Lower leg skin (tissue), 4 donors: Measurements from ENCODE around the gene NADK. TPM values are rescaled to one million over a fixed set of nuclear protein-coding genes. Genes with fewer than 3 reads are reported as not detected.

Experiments
- DNase-seq, 2 donors: peaks; one replicate each; pipeline ENCODE4 v3.0.0-alpha.2; 2019; ENCODE audit warnings: low spot score in 2 of 2
- H3K4me3 ChIP-seq: fragments of 200-600 bp; sonication (generic); 2 replicates; pipeline ENCODE4 v1.5.1; 2017; ENCODE audit warnings: mild to moderate bottlenecking, low read depth; ENCODE audit not compliant: poor library complexity, severe bottlenecking
- CTCF ChIP-seq, 3 donors: fragments of 450-650 bp; IDR thresholded peaks; one replicate each; pipeline ENCODE4 v1.5.1; 2016; ENCODE audit warnings: antibody characterized with exemption in 3 of 3, mild to moderate bottlenecking in 3 of 3, moderate library complexity in 2 of 3
- POLR2A ChIP-seq, 2 donors: fragments of 450-650 bp; IDR thresholded peaks; one replicate each; pipeline ENCODE4 v1.6.1; 2016 to 2017; ENCODE audit warnings: antibody characterized with exemption in 2 of 2, mild to moderate bottlenecking in 1 of 2, moderate library complexity in 1 of 2
- WGBS, 2 donors: methylation state at CpG; one replicate each; pipeline ENCODE4 v1.1.5; 2018; 5-methylcytosine and 5-hydroxymethylcytosine counted together
- intact Hi-C: fragments of 100-400 bp; cut with DNase I; formaldehyde crosslinking; loops from one replicate; pipeline ENCODE4 v1.15.0; 2023; ENCODE audit warnings: low total_unique reads
- total RNA-seq, 4 donors: library from RNA; depleted of rRNA; stranded (reverse); fragments of >200 nt; gene quantifications; one replicate each; pipeline ENCODE4 v1.1.0, GENCODE V29; 2016

Gene NADK
- total RNA-seq, 4 donors from 2014 or later, result 45.4 to 58.0 (median 54.2) TPM

GRCh38 chr1:1817221-1817620, 39.0 kb upstream of the NADK start:
- TF ChIP-seq POLR2A (IDR thresholded peaks at IDR 0.05), result no peak
- no peak for TF ChIP-seq CTCF (IDR thresholded peaks at IDR 0.05)
- no peak overlapping the region for H3K4me3 ChIP-seq
- intact Hi-C loops, result no loop called here
- WGBS, 2 donors, result 82% methylated on average over 3 of the region's 3 CpGs
- DNase-seq, result no peak

- intact Hi-C loops, result no loop called here
- WGBS, 2 donors, result 89 to 93% methylated on average over 14 of the region's 14 CpGs
- DNase-seq, result no peak
- TF ChIP-seq POLR2A (IDR thresholded peaks at IDR 0.05) (no peak), CTCF (IDR thresholded peaks at IDR 0.05) (no peak)
- H3K4me3 ChIP-seq, result no peak overlapping the region
Measured at GRCh38 chr1:1815606-1816281, 37.5 kb upstream of the NADK start.

GRCh38 chr1:1809489-1809888, 31.2 kb upstream of the NADK start:
- no peak overlapping the region for H3K4me3 ChIP-seq
- no peak for DNase-seq
- 88 to 94% methylated on average over 6 of the region's 6 CpGs for WGBS, 2 donors
- intact Hi-C loops, result no loop called here
- no peak for TF ChIP-seq CTCF (IDR thresholded peaks at IDR 0.05)
- TF ChIP-seq POLR2A (IDR thresholded peaks at IDR 0.05), result no peak

GRCh38 chr1:1808206-1808605, 29.9 kb upstream of the NADK start:
- intact Hi-C loops, result no loop called here
- 96% methylated on average over 10 of the region's 10 CpGs for WGBS, 2 donors
- no peak for TF ChIP-seq CTCF (IDR thresholded peaks at IDR 0.05)
- no peak for TF ChIP-seq POLR2A (IDR thresholded peaks at IDR 0.05)
- no peak overlapping the region for H3K4me3 ChIP-seq
- no peak for DNase-seq

GRCh38 chr1:1806890-1807289, 28.6 kb upstream of the NADK start:
- no peak for DNase-seq
- WGBS, 2 donors, result 71 to 80% methylated on average over 2 of the region's 2 CpGs
- H3K4me3 ChIP-seq, result no peak overlapping the region
- intact Hi-C loops, result no loop called here
- TF ChIP-seq POLR2A (IDR thresholded peaks at IDR 0.05), result no peak
- TF ChIP-seq CTCF (IDR thresholded peaks at IDR 0.05), result no peak

- WGBS, 2 donors, result 97% methylated on average over 8 of the region's 8 CpGs
- no peak for TF ChIP-seq CTCF (IDR thresholded peaks at IDR 0.05)
- TF ChIP-seq POLR2A (IDR thresholded peaks at IDR 0.05), result no peak
- no peak overlapping the region for H3K4me3 ChIP-seq
- intact Hi-C loops, result no loop called here
- DNase-seq, result no peak
Measured at GRCh38 chr1:1804301-1804700, 26.0 kb upstream of the NADK start.
